22Rv1 (cell line): Measurements from ENCODE around the gene CYSRT1.

ENCODE experiments used
- H3K27ac ChIP-seq: fragments of 450-650 bp; 2 replicates; pipeline ENCODE4 v1.5.1; 2017
- ZFX ChIP-seq: fragments of 450-650 bp; IDR thresholded peaks from 2 replicates; pipeline ENCODE4 v1.6.1; 2017; ENCODE audit warnings: antibody characterized with exemption, borderline replicate concordance
- TF ChIP-seq, protein P1 (sequence below): fragments of 450-650 bp; IDR thresholded peaks from 2 replicates; pipeline ENCODE4 v1.5.1; 2017; ENCODE audit warnings: mild to moderate bottlenecking

The CYSRT1 gene

GRCh38 chr9:137272241-137273094 lies 47.5 kb downstream of the CYSRT1 start:
- H3K27ac ChIP-seq: peak overlapping the region; percentile 98
- TF ChIP-seq, protein P1, sequence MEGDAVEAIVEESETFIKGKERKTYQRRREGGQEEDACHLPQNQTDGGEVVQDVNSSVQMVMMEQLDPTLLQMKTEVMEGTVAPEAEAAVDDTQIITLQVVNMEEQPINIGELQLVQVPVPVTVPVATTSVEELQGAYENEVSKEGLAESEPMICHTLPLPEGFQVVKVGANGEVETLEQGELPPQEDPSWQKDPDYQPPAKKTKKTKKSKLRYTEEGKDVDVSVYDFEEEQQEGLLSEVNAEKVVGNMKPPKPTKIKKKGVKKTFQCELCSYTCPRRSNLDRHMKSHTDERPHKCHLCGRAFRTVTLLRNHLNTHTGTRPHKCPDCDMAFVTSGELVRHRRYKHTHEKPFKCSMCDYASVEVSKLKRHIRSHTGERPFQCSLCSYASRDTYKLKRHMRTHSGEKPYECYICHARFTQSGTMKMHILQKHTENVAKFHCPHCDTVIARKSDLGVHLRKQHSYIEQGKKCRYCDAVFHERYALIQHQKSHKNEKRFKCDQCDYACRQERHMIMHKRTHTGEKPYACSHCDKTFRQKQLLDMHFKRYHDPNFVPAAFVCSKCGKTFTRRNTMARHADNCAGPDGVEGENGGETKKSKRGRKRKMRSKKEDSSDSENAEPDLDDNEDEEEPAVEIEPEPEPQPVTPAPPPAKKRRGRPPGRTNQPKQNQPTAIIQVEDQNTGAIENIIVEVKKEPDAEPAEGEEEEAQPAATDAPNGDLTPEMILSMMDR: no peak
- TF ChIP-seq ZFX: no peak

DNA sequence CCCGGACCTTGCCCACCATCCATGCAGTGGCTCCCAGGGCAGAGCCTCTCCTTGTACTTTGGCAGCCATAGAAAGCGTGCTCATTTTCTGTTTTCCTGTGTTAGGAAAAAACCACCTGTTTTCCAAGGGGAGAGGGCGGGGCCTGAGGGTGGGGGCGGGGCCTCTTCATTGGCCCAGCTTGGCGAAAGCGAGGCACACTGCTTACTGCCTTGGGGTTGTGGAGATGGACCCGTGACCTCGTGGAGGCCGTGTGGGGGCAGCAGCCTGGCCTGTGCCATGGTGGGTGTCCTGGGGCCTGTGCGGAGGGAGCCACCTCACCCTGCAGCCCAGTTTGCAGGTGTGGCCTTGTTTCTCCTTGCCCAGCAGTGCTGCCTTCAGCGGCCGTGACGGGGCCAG lies 48.1 kb downstream of the CYSRT1 start:
- no peak for TF ChIP-seq ZFX
- TF ChIP-seq, protein P1: no peak
- peak overlapping the region; percentile 98 for H3K27ac ChIP-seq

DNA sequence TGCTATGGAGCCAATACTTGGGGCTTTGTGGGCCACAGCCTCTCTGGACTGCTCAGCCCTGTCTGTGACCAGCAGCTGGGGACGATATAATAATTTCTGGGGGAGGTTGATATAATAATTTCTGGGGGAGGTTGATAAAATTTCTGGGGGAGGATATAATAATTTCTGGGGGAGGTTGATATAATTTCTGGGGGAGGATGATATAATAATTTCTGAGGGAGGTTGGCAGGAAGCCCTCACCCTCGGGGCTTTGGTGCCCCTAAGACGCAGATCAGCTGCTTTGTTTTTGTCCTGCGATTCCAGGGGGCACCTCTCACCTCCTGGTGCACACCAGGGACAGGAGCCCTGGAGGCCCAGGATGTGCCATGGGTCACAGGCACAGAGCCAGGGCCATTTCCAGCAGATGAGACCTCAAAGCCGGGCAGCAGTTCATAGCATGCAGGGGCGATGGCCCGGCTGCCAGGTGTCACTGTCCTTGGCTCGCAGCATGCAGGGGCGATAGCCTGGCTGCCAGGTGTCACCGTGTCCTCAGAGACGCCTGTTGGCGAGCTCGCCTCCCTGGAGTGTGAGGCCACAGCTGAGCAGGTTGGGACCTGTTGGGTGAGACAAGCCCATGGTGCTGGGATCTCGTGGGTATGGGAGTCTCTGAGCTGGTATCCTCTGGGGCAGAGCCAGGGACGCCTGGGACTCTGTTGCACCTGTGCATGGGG lies 48.8 kb downstream of the CYSRT1 start:
- peak overlapping the region; percentile 98 for H3K27ac ChIP-seq
- TF ChIP-seq ZFX: no peak
- TF ChIP-seq, protein P1: no peak

DNA sequence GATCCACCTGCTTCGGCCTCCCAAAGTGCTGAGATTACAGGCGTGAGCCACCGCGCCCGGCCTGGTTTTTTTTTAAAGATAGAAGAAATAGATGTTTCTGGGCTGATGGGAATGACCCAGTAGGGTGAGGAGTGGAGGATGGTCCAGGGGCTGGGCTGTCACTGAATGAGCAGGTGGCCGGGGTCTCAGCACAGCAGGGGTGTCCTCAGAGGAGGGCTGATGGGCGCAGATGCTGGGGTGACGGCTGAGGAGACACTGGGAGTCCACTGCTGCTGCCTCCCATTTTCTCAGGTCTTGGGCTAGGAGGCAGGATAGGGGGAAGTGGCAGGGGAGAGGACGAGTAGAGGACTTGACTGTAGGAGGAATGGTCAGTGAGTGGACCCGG lies 50.2 kb downstream of the CYSRT1 start:
- H3K27ac ChIP-seq: no peak overlapping the region

More for the DNA sequence above, 50.2 kb downstream of the CYSRT1 start:
- TF ChIP-seq, protein P1: no peak
- no peak for TF ChIP-seq ZFX
